ENCODE results near the gene KLHL17.

- TF ChIP-seq PAX5 (IDR thresholded peaks at IDR 0.05; ENCODE audit: insufficient read depth, low read length, severe bottlenecking) (no peak), POLR2AphosphoS5 (IDR thresholded peaks at IDR 0.05; ENCODE audit: low read depth, low read length) (no peak), POLR2A (IDR thresholded peaks at IDR 0.05; ENCODE audit: low read depth, low read length) (no peak), TAF1 (IDR thresholded peaks at IDR 0.05; ENCODE audit: low read depth, low read length) (no peak), SPI1 (IDR thresholded peaks at IDR 0.05; ENCODE audit: low read depth, low read length) (no peak)
These were observed 15.0 kb downstream of the KLHL17 start for GRCh38 chr1:975365-975764.
